Medulla oblongata (tissue), 1 donor: ENCODE results near the gene STX5.
"Not testable (repeated sequence)": the region's sequence is repeated elsewhere in the genome, so short reads cannot be mapped to it uniquely, and the experiment has no call there.

Experiments
- DNase-seq: peaks from one replicate; pipeline ENCODE4 v3.0.0-alpha.2; 2015; ENCODE audit errors: extremely low spot score

Gene STX5, protein sequence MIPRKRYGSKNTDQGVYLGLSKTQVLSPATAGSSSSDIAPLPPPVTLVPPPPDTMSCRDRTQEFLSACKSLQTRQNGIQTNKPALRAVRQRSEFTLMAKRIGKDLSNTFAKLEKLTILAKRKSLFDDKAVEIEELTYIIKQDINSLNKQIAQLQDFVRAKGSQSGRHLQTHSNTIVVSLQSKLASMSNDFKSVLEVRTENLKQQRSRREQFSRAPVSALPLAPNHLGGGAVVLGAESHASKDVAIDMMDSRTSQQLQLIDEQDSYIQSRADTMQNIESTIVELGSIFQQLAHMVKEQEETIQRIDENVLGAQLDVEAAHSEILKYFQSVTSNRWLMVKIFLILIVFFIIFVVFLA

DNA sequence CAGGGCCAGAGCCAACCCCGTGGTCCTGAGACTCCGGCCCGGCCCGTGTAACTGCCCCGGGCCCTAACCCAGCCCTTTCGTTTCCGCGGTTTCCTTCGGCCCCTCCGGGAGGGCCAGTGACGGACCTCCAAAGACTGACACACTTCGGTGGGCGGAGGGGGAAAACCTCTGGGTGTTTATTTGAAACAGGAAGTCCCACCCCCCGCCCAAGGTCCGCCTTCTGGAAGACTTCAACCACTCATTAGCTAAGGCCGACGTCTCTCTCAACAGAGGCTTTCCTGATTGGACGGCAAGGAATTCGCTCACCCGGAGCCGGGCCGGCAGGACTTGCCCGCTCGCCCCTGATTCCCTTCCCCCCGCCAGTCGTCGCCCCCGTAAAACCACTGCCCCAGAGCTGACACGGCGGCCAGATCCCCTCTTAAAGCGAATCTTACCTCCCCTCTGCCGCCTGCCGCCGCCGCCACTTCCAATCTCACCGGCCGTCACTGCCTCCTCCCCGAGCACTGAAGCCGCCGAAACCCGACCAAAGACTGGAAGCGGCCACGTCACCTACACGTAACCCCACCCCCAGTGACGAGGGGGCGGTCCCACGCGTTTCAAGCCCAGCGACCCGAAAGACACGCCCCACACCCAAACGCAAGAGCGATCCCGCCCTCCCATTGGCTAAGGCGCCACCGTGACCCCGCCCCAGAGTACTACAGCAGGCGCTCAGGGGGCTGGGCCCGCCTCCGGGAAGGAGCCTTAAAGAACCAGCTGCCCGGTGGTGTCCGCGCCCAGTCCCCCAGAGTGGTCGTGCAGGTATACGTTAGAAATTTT lies at the start of gene STX5:
TSS of gene STX5 (minus strand) at position 532 of the 816 bp plus-strand sequence. CDS start 808 bp downstream, outside the sequence.
- peak; percentile 99 for DNase-seq

DNA sequence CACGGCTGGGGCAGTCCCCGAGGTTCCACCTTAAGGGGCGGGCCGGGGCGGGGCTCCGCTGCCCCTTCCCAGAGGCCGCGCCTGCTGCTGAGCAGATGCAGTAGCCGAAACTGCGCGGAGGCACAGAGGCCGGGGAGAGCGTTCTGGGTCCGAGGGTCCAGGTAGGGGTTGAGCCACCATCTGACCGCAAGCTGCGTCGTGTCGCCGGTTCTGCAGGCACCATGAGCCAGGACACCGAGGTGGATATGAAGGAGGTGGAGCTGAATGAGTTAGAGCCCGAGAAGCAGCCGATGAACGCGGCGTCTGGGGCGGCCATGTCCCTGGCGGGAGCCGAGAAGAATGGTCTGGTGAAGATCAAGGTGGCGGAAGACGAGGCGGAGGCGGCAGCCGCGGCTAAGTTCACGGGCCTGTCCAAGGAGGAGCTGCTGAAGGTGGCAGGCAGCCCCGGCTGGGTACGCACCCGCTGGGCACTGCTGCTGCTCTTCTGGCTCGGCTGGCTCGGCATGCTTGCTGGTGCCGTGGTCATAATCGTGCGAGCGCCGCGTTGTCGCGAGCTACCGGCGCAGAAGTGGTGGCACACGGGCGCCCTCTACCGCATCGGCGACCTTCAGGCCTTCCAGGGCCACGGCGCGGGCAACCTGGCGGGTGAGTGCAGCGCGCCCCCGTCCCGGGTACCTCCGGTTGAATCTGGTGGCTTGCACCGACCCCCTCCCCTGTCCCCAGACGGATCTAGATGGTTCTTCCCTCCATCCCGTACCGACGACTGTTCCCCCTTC lies 49.1 kb upstream of the STX5 start, which contains the start of gene SLC3A2:
TSS of gene SLC3A2 (plus strand) at position 94 of the 776 bp plus-strand sequence. CDS start at position 222, 128 bp downstream.
- peak; percentile 93 for DNase-seq

DNA sequence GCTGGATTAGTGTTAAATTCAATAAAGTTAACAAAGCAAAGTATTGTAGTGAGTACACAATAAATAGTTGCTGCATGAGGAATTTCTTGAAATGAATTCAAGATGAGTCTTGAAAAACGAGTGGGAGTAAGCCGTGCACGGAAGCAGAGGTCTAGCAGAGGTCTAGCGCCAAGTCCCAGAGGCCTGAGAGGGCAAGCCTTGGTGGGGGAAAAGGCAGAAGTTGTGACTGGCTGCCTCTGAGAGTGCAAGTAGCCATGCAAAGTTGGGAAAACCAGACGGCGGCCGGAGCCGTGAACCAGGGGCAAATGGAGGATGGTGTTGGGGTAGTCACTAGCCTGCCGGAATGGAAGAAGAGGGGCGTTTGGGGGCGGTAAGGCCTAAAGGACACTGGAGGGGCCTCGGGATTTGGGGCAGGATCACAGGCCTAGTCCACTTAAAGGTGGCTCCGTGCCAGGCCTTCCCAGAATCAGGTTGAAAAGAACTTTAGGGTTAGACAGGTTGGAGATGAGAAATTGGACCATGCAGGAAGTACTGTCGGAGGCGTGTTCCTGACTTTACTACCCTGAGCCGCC lies 48.5 kb upstream of the STX5 start:
- DNase-seq, result no peak

DNA sequence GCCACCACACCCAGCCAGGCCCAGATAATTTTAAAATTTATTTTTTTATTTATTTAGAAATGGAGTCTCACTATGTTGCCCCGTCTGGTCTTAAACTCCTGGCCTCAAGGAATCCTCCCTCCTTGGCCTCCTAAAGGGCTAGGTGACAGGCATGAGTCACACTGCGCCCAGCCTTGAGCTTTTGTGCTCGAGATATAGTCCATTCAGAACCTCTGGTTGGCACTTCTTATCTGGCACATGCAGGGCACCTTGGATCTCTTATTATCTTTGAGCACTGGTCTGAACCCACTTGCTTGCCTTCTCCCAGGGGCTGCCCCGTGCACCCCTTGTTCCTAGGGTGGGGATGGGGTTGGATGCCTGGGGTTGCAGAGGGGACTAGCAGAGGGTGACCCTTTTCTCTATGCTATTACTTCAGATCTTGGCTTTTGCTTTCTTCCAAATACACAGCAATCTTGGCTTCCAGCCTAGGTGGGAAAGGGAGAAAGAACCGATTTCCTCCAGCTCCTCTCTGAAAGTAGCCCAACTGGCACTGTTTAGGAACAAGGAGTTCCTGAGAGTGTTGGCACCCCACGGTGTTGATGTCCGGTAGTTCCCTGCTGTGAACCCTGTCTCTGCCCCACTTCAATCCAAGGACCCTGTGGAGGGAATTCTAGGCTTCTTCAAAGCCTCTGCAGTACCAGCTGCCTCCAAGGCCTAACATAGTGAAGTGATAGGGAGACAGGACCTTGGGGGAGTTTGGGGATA lies 47.6 kb upstream of the STX5 start:
- peak; percentile 81 for DNase-seq

DNA sequence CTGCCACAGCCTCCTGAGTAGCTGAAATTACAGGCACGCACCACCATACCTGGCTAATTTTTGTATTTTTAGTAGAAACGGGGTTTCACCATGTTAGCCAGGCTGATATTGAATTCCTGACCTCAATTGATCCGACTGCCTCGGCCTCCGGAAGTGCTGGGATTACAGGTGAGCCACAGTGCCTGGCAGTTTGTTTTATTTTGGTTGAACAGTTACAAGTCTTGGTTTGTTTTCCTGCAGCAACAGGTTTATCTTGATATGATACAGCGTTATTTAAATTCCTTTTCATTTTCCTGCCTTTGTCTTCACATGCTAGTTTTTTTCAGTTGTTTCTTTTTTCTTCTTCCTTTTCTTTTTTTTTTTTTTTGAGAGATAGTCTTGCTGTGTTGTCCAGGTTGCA lies 44.9 kb upstream of the STX5 start:
- no peak for DNase-seq

DNA sequence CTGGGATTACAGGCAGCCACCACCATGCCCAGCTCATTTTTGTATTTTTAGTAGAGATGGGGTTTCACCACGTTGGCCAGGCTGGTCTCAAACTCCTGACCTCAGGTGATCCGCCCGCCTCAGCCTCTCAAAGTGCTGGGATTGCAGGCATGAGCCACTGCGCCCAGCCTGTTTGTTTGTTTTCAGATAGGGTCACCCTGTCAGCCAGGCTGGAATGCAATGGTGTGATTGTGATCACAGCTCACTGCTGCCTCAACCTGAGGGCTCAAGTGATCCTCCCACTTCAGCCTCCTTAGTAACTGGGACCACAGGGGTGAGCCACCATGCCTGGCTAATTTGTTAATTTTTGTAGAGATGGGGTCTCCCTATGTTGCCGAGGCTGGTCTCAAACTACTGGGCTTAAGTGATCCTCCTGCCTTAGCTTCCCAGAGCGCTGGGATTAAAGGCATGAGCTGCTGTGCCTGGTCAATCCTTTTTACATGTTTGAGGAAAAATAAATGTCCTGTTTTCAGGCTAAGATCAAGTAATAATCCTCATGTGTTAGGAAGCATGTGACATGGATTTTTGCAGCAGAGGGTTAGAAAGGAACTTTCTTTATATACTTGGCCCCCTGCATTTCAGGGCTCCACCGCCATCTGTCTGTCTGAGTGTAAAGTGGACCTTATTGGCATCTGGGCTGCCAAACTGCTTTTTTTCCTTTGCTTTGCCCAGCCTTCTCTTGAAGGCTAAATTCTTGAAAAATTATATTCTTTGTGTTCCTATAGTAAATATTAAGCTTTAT lies 44.0 kb upstream of the STX5 start:
- no peak for DNase-seq

DNA sequence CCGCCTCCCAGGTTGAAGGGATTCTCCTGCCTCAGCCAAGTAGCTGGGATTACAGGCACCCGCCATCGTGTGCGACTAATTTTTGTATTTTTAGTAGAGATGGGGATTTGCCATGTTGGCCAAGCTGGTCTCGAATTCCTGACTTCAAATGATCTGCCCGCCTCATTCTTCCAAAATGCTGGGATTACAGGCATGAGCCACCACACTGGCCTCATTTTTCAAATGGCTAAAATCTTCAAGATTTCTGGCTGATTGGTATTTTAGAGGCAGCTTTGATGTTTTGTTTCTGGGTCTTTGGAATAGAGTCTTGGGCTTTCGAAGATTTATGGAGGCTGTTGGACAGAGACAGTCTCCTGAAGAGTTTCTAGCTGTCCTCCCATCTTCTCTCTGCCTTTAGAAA lies 43.0 kb upstream of the STX5 start:
- DNase-seq, result no peak

DNA sequence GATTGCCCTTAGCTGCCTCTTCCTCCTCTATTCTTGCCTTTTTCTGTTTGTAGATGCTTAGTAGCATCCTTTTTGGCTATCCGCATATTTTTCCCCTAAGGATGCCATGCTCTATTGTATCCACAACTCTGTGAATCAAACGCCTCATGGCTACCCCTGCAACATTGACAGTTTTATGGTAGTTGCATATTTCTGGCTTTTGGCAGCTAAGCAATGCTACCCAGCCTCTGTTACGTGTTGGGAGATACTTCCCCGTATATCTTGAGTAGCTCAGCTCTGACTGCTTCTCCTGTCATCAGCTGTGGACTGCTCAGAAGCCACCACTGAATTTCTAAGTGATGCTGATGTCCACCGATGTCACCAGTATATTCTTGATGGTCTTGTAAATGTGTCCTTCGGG lies 33.8 kb upstream of the STX5 start:
- no peak for DNase-seq

DNA sequence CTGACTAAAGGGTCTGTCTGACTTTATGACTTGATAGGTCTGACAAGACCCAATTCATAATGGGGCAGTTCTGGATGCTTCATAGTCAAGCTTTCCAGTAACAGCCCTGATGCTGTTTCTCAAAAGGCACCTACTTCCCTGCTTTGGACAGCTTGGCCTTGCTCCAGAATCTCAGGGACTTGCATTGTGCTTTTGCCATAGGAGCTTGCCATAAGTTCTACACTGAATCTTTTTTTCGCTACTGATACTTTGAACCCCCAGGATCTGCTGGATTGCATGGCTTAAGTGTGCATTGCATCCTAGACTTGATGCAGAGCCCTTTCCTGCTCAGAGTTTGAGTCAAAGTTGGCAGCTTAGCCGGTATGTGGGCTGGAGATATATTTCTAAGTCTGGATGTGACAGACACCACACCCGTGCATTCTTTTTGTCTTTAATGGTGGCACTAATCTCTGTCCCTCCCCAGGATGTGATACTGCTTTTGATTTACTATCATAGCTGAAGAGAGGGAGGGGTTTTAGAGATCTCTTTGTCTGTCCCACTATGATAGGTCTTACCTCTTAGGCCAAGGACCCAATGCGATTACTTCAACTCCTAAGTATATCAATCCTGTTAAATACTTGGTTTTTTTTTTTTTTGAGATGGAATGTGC lies 32.0 kb upstream of the STX5 start:
- DNase-seq, result no peak

DNA sequence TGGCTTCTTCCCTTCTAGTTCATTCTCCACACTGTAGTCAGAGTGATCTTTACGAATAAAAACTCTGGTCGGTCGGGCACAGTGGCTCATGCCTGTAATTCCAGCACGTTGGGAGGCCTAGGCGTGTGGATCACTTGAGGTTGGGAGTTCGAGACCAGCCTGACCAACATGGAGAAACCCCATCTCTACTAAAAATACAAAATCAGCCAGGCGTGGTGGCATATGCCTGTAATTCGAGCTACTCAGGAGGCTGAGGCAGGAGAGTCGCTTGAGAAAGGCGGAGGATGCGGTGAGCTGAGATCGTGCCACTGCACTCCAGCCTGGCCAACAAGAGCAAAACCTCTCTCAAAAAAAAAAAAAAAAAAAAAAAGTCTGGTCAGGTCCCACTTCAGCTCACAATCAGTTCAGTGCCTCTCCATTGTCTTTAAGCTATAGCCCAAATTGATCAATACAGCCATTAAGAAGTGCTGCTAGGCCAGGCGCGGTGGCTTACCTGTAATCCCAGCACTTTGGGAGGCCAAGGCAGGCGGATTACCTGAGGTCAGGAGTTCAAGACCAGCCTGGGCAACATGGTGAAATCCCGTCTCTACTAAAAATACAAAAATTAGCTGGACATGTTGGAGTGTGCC lies 29.8 kb upstream of the STX5 start:
- DNase-seq, result not testable (repeated sequence)

DNA sequence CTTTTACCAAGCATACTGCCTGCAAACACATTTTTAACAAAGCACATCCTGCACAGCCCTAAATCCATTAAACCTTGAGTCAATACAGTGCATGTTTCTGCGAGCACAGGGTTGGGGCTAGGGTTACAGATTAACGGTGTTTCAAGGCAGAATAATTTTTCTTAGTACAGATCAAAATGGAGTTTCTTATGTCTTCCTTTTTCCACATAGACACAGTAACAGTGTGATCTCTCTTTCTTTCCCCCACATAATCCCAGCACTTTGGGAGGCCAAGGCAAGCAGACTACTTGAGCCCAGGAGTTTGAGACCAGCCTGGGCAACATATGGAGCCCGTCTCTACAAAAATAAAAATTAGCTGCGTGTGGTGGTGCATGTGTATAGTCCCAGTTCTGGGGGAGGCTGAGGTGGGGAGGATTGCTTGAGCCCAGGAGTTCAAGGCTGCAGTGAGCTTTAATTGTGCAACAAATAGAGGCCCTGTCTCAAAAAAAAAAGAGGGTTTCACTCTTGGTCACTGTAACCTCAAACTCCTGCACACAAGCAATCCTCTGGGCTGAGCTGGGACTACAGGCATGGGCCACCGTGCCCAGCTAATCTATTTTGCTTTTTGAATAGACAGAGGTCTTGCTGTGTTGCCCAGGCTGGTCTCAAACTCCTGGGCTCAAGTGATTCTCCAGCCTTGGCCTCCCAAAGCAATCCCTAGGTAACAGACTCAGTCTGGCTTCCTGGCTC lies 29.1 kb upstream of the STX5 start:
- no peak for DNase-seq

DNA sequence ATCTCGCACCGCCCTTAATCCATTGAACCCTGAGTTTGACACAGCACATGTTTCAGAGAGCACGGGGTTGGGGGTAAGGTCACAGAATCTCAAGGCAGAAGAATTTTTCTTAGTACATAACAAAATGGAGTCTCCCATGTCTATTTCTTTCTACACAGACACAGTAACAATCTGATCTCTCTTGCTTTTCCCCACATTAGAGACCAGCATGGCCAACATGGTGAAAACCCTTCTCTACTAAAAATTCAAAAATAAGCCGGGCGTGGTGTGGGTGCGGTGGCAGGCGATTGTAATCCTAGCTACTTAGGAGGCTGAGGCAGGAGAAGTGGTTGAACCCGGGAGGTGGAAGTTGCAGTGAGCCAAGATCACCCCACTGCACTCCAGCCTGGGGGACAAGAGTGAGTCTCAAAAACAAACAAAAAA lies 27.4 kb upstream of the STX5 start:
- not testable (repeated sequence) for DNase-seq

DNA sequence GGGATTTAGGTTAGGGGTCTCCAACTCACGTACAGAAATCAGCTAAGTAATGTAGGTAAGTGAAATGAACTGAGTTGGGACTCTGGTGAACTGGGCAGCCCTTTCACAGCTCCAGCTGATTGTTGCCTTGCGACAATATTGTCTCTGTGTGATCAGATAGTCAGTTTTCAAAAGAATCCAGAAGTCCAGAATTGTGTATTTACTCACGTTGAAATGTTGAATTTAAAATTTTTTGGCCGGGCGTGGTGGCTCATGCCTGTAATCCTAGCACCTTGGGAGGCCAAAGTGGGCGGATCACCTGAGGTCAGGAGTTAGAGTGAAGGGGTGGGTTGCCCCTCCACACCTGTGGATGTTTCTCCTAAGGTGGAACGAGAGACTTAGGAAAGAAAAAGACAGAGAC lies 26.4 kb upstream of the STX5 start:
- no peak for DNase-seq

DNA sequence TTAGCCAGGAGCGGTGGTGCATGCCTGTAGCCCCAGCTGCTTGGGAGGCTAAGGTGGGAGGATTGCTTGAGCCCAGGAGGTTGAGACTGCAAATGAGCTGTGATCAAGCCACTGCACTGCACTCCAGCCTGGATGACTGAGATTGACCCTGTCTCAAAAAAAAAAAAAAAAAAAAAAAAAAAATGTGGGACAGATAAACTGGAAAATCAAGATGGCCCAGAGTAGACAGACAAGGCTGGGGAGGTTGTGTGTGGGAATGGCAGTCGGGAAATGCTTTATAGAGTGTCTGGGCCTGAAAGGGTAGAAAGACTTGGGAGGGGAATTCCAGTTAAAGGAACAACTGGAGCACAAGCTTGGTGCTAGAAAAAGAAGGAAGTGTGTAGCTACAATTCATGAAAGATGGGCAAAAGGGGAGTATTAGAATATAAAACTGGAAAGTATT lies 25.7 kb upstream of the STX5 start:
- no peak for DNase-seq

DNA sequence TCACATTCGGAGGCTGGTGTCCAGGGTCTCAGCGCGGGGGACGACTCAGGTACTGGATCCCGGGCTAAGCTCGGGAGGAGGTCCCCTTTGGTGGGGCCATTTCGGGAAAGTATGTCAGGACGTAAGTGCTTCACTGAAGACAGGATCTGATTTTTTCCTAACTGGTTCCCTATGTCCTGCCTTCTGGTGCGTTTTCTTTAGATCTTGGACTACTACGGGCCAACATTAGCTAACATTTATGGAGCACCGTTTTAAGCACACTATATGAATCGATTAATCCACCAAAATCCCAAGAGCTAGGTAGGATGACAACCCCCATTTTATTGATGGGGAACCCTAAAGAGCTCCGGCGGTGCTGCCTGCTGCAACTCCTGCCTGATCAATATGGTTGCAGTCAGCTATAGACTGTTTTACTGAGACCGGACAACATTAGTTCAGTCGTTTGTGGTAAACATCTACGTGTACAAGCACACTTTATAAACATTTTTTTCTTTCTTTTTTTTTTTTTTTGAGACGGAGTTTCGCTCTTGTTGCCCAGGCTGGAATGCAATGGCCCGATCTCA lies 24.6 kb upstream of the STX5 start:
- DNase-seq, result no peak

DNA sequence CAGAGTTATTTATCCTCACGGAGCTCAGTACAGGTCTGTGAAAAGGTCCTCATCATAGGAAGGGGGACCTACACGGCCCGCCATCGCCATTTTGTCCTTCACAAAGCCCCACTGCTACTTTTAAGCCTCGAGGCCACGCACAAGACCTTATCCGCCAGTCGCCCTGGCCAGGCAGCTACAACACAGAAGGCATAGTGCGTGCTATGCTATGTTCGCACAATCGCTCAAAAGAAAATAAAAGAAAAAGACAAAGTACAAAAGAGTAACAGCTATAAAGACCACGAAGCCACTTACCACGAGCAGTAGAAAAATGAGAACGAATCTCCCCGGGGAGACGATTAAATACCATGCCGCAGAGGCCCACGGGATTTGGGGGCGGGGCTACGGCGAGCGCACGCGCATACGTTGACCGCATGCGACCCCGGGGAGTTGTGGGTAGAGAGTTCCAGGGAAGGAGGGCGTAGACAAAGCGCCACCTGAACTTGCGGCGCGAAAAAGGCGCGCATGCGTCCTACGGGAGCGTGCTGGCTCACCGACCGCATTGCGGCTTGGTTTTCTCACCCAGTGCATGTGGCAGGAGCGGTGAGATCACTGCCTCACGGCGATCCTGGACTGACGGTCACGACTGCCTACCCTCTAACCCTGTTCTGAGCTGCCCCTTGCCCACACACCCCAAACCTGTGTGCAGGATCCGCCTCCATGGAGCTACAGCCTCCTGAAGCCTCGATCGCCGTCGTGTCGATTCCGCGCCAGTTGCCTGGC lies 23.9 kb upstream of the STX5 start:
- peak; percentile 97 for DNase-seq

DNA sequence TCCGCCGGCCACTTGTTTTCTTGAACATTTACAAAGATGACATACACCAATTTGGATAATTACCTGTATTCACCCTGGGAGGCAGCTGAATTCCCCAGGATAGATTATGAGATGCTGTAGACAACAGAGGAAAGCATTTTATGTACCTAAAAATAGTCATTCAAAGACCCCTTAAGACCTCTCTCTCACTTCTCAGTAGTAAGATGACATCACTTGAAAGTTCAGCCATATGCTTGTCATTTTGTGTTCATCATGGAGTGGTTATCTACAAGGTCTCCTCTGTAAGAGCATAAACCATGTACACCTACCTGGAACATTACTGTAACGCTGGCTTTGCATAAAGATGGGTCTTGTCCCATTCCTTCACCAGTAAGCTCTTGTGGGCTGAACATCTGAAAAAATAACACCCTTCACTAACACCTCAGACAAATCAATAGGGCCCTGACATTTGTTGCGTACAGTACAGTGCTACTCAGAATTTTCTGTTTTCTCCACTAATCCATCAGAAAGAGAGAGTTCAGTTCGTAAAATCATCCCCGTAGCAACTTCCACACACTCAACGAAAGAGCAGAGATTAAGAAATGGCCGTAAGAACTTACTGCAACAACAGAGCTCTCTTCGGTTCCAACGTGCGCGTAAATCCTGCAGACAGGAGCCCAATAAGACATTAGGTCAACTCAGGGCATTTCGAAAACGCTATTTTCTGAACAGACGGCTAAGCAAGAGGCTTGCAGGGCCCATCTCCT lies 23.1 kb upstream of the STX5 start:
- no peak for DNase-seq
